ENCODE results near the gene MATN1. TPM values are rescaled to one million over a fixed set of nuclear protein-coding genes. Genes with fewer than 3 reads are reported as not detected.
"Not testable (repeated sequence)": the region's sequence is repeated elsewhere in the genome, so short reads cannot be mapped to it uniquely, and the experiment has no call there.

The MATN1 gene
- total RNA-seq, 2 experiments from 2014 or later: not detected

DNA sequence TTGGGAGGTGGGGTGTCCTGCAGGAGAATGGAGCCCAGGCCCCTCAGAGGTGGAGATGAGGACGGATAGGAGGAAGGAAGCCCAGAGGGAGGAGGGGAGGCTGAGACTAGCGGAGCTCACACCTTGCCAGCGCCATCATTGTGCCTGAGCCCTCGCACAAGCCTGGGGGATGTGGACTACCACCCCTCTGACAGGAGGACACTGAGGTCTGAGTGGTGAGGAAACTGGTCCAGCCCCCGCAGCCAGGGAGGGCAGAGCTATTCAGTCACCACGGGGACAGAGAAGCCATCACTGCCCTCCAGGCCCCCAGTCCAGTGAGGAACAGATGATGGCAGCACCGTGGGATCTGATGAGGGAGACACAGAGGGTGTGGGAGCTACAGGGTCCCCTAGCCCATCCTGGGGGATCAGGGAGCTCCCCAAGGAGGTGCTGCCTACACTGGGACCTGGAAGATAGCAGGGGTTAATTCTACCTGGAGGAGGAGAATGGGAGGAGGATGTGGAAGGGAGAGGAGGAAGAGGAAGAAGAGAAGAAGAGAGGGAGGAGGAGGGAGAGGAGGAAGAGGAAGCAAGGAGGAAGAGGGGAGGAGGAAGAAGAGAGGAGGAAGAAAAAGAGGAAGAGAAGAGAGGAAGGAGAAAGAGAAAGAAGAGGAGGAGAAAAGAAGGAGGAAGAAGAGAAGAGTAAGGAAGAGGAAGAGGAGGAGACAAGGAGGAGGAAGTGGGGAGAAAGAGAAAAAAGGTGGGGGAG, 31.0 kb downstream of the MATN1 start:
- H3K9me3 Mint-ChIP-seq (ENCODE audit: insufficient read depth): no peaks in the 10 kb centered on the region
- no peak overlapping the region for H3K4me3 Mint-ChIP-seq
- POLR2A ChIA-PET: no interaction called here
- peak overlapping the region; percentile 67 for H3K27ac Mint-ChIP-seq
- no peaks in the 10 kb centered on the region for H3K36me3 Mint-ChIP-seq (ENCODE audit: low read depth)
- CTCF ChIA-PET: no interaction called here
- DNase-seq (no peak), ATAC-seq (no peak)
- peaks cover 16% of the 10 kb centered on the region for H3K27me3 Mint-ChIP-seq (ENCODE audit: low read depth)
- H3K4me1 Mint-ChIP-seq (ENCODE audit: low read depth): peaks cover 13% of the 10 kb centered on the region

DNA sequence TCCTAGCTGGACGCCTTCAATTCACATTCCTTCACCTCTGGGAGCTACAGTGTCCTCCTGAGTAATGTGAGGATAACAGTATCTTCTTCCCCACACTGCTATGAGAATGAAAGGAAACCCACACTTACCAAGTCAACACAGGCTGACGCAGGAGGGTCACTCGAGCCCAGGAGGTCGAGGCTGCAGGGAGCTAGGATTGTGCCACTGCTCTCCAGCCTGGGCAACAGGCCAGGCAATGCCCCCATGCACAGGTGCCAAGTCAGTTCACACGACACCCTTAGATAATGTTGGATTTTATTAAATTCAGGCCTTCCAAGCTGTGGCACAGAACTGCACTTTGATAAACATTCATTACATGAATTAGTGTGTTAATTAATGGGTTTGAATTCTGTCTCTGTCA, 31.9 kb downstream of the MATN1 start:
- DNase-seq (no peak), ATAC-seq (no peak)
- H3K36me3 Mint-ChIP-seq (ENCODE audit: low read depth): no peaks in the 10 kb centered on the region
- CTCF ChIA-PET: no interaction called here
- peaks cover 13% of the 10 kb centered on the region for H3K4me1 Mint-ChIP-seq (ENCODE audit: low read depth)
- H3K27me3 Mint-ChIP-seq (ENCODE audit: low read depth): peaks cover 20% of the 10 kb centered on the region
- H3K9me3 Mint-ChIP-seq (ENCODE audit: insufficient read depth): no peaks in the 10 kb centered on the region
- H3K4me3 Mint-ChIP-seq: no peak overlapping the region
- H3K27ac Mint-ChIP-seq: no peak overlapping the region
- POLR2A ChIA-PET: no interaction called here

DNA sequence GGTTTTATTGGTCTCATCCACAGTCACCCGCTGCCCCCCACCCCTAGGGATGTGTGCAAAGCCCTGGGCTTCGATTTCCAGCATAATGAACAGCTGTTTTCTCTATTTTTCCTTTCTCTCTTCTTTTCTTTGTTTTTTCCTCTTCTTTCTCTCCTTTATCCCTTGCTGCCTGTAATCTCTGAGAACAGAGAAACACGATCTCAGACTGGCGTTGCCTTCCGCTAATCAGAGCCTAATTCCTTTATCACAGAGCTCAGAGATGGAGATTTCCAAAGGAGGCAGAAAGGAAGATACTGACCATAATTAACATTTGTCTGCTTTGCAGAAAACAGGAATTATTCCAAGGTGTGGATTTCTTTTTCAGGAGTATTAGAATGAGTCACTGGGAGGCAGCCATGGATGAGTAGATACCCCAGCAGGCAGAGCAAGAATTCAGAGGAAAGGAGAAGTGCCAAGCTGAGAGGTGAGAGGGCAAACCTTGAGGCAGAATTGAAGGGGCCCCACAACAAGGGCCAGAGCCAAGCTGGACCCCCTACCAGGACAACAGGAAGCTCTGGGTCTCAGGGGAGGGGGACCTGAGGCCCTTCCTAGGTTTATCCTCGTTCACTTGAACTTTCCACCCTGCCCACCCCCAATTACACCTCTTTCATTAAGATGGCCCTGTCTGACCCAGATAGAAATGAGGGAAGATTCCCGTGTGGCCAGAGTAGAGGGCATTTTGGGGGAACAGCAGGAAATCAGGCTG, 33.3 kb downstream of the MATN1 start:
- peaks cover 13% of the 10 kb centered on the region for H3K4me1 Mint-ChIP-seq (ENCODE audit: low read depth)
- ATAC-seq: no peak

DNA sequence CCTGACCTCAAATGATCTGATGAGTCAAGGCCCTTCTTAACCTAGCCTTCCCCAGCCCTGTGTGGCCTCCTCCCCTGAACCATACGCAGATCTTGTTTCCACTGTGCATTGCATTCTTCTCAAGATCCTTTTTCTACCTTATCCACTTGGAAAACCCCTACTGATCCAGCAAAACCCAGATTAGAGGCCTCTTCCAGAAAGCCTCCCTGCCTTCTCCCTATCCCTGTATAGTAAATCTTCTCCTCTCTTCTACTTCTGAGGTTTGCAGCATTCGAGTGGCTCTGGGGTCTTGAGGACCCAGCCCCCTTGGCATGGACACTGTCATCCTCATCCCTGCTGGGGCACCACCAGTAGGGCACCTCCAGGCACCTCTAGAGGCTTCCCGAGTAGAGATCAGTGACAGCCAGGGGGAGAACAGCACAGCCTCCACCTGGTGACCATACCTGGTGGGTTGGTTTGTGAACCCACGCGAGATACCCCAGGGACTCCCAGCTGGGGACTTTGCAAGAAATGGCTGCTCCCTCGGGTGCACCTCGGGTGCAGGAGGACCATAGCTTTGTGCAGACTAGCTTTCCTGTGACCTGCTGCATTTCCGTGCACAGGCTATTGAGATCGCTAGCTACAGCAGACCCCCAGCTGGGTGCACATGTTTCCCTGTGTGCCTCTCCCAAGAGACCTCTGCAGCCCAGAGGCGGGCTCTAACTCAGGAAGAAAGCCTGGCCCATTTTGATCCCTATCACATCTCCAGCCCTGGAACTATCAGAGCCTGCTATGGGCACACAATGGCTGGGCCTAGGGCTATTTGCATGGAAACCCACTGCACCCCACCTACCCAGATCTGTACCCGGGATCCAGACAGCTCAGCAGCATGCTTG, 34.2 kb downstream of the MATN1 start:
- ATAC-seq (no peak), DNase-seq (no peak)
- POLR2A ChIA-PET: no interaction called here
- CTCF ChIA-PET: no interaction called here
- Mint-ChIP-seq H3K4me1 (ENCODE audit: low read depth) (peaks cover 13% of the 10 kb centered on the region), H3K27ac (no peak overlapping the region), H3K27me3 (ENCODE audit: low read depth) (peaks cover 36% of the 10 kb centered on the region), H3K9me3 (ENCODE audit: insufficient read depth) (no peaks in the 10 kb centered on the region), H3K36me3 (ENCODE audit: low read depth) (no peaks in the 10 kb centered on the region), H3K4me3 (no peak overlapping the region)

More for the DNA sequence above, 33.3 kb downstream of the MATN1 start:
- no peak overlapping the region for H3K27ac Mint-ChIP-seq
- no peaks in the 10 kb centered on the region for H3K9me3 Mint-ChIP-seq (ENCODE audit: insufficient read depth)
- POLR2A ChIA-PET: no interaction called here
- CTCF ChIA-PET: interaction anchor here (0.7 kb wide), 1 partner anchor 10 kb away, joined by 3 read pairs; no protein-coding TSS in a partner anchor
- peaks cover 28% of the 10 kb centered on the region for H3K27me3 Mint-ChIP-seq (ENCODE audit: low read depth)
- no peak overlapping the region for H3K4me3 Mint-ChIP-seq
- no peak for DNase-seq
- no peaks in the 10 kb centered on the region for H3K36me3 Mint-ChIP-seq (ENCODE audit: low read depth)

DNA sequence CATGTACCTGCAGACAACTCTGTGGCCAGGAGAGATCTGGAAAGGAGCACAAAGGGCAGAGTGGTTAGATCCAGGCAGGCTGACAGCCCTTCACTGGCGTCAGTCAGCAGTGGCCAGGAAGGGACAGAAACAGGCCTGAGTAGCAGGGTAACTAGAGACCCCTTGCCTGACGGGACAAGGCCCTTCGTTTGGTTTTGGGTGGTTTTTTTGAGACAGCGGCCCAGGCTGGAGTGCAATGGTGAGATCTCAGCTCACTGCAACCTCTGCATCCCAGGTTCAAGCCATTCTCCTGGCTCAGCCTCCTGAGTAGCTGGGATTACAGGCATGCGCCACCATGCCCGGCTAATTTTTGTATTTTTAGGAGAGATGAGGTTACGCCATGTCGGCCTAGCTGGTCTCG, 34.9 kb downstream of the MATN1 start:
- Mint-ChIP-seq H3K27me3 (ENCODE audit: low read depth) (peaks cover 41% of the 10 kb centered on the region), H3K4me1 (ENCODE audit: low read depth) (peaks cover 13% of the 10 kb centered on the region)
- H3K9me3 Mint-ChIP-seq (ENCODE audit: insufficient read depth); H3K36me3 Mint-ChIP-seq (ENCODE audit: low read depth); ATAC-seq; H3K27ac Mint-ChIP-seq; H3K4me3 Mint-ChIP-seq; DNase-seq; POLR2A ChIA-PET; CTCF ChIA-PET: not testable (repeated sequence)

DNA sequence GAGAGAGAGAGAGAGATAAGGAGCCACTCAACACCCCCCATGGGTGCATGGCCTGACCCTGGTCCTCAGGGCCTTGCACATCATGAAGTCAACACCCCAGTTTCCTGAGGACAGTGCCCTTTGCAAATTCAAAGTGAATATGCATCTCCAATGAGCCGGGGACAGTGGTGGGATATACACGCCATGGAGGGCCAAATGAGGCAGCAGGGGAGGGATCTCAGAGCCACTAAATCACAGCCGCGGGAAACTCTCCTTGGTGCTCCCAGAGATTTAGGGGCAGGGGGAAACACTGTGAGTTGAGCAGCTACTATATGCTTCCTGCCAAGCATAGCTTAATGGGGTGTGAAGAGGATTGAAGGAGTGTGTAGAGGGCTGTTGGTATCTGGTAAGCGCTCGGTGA, 35.5 kb downstream of the MATN1 start:
- Mint-ChIP-seq H3K9me3 (ENCODE audit: insufficient read depth) (no peaks in the 10 kb centered on the region), H3K27me3 (ENCODE audit: low read depth) (peaks cover 46% of the 10 kb centered on the region), H3K27ac (no peak overlapping the region), H3K4me1 (ENCODE audit: low read depth) (peaks cover 10% of the 10 kb centered on the region), H3K4me3 (no peak overlapping the region), H3K36me3 (ENCODE audit: low read depth) (no peaks in the 10 kb centered on the region)
- no peak for DNase-seq
- ChIA-PET CTCF (no interaction called here), POLR2A (no interaction called here)
- ATAC-seq: no peak

DNA sequence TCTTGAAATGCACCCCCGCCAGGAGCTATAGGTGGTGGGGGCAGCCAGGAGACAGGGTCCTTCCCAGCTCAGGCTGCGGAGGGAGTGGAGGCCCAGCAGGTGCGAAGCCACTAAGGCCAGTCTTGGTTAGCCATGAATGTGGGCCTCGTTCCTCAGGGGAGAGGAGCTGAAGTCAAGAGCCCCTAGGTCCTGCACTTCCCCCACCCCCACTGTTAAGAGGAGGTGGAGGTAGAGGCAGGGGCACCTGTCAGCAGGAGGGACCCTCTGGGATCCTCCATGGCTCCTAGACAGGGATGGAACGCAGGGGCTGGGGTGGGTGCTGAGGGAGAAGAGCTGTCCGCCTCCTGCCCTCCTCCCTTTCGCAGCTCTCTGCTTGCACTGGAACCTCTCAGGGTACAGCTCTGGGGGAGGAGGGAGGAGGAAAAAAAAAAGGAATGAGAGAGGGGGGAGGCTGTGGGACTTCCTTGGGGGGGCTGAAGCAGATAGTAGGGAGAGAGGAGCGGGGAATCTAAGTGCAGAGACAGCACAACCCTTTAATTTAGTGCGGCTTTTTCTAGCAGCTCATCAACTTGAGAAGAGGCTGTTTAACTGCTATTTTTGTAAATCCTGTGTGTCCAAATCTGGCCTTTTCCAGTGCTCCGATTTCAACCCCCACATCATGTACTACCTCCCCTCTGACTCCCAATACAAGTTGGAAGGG, 37.0 kb downstream of the MATN1 start:
- no peak for ATAC-seq
- no peaks in the 10 kb centered on the region for H3K9me3 Mint-ChIP-seq (ENCODE audit: insufficient read depth)
- H3K27ac Mint-ChIP-seq: no peak overlapping the region
- CTCF ChIA-PET: no interaction called here
- no peaks in the 10 kb centered on the region for H3K4me1 Mint-ChIP-seq (ENCODE audit: low read depth)
- H3K27me3 Mint-ChIP-seq (ENCODE audit: low read depth): peaks cover 50% of the 10 kb centered on the region
- POLR2A ChIA-PET: no interaction called here
- no peak overlapping the region for H3K4me3 Mint-ChIP-seq
- DNase-seq: no peak
- H3K36me3 Mint-ChIP-seq (ENCODE audit: low read depth): no peaks in the 10 kb centered on the region

DNA sequence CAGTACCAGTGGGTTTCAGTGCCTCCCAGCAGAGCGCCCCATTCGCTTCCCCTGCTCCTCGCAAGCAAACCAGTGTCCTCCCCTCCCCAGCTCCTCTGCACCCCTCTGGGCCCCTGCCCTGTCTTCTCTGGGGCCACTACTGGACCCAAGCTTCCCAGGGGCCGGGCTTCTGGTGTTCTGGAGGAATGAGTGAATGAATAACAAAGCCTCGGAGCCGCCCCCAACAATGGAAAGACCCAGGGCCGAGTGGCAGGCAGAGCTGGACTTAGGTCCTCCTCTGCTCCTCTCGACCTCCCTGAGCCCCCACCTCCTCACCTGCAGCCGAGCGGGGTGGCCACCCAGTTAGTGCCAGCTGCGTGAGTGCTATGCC, 37.6 kb downstream of the MATN1 start:
- H3K27me3 Mint-ChIP-seq (ENCODE audit: low read depth): peaks cover 48% of the 10 kb centered on the region

DNA sequence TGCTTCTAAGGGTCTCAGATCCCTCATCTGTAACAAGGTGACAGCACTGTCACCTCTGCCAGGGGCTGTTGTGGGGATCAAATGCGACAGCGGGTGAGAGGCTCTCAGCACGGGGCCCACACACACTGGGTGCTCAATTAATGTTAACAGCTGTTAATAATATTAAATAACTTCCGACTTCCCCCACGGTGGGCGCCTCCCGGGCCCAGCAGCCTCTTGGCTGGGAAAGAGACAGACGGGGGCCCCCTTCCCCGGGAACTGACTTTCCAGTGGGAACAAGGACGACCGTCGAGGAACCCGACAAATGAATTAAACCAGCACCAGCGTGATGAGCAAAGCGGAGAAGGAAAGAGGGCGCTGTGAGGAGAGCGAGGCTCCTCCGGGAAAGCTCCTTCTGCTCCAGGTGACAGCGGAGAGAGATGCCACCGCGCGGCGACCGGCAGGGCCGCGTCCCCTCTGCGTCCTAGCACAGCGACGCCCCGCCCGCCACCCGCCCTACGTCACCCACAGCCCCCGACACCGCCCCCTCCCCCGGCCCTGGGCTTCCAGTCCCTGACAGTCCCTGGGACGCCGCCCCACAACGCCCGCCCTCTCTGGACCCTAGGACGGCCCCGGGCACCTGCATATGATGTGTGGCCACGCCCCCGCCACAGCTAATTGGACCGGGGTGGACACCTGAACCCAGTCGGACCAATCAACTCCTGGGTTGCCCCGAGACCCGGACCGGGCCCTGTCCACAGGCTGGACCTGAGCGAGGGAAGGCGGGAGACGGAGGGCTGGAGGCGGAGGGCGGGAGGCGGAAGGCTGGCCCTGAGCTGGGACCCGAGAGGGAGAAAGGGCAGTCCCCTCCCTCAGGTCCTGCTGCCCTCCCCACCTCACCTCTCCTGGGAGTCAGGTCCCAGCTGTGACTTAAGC, 38.2 kb downstream of the MATN1 start:
- no peaks in the 10 kb centered on the region for H3K36me3 Mint-ChIP-seq (ENCODE audit: low read depth)
- POLR2A ChIA-PET: no interaction called here
- no peak overlapping the region for H3K4me3 Mint-ChIP-seq
- H3K4me1 Mint-ChIP-seq (ENCODE audit: low read depth): no peaks in the 10 kb centered on the region
- no peaks in the 10 kb centered on the region for H3K9me3 Mint-ChIP-seq (ENCODE audit: insufficient read depth)
- ATAC-seq (no peak), DNase-seq (no peak)
- H3K27me3 Mint-ChIP-seq (ENCODE audit: low read depth): peaks cover 46% of the 10 kb centered on the region
- H3K27ac Mint-ChIP-seq: no peak overlapping the region
- CTCF ChIA-PET: no interaction called here

More for the DNA sequence above, 37.6 kb downstream of the MATN1 start:
- Mint-ChIP-seq H3K27ac (no peak overlapping the region), H3K4me3 (no peak overlapping the region), H3K4me1 (ENCODE audit: low read depth) (no peaks in the 10 kb centered on the region), H3K36me3 (ENCODE audit: low read depth) (no peaks in the 10 kb centered on the region), H3K9me3 (ENCODE audit: insufficient read depth) (no peaks in the 10 kb centered on the region)
- ChIA-PET CTCF (no interaction called here), POLR2A (no interaction called here)
- DNase-seq (no peak), ATAC-seq (no peak)

DNA sequence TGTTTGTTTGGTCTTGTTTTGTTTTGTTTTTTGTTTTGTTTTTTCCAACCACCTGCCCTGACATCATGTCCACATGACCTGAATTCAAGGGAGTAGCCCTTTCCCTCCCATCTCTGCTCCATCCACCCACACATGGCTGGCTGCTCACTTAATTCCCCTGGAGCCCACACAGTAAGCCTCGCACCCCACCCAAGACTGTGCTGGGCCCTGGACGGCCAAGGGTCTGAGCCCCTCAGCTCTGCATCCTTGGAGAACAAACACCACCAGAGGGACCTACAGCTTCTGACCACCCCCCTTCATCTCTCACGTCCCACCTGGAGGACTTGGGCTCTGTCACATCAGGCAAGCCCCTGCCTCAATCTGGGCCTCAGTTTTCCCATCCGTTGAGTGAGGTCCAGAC, 39.1 kb downstream of the MATN1 start:
- ChIA-PET CTCF (no interaction called here), POLR2A (no interaction called here)
- ATAC-seq: no peak
- H3K27me3 Mint-ChIP-seq (ENCODE audit: low read depth): peaks cover 43% of the 10 kb centered on the region
- H3K27ac Mint-ChIP-seq: no peak overlapping the region
- no peaks in the 10 kb centered on the region for H3K9me3 Mint-ChIP-seq (ENCODE audit: insufficient read depth)
- no peaks in the 10 kb centered on the region for H3K36me3 Mint-ChIP-seq (ENCODE audit: low read depth)
- DNase-seq: no peak
- no peaks in the 10 kb centered on the region for H3K4me1 Mint-ChIP-seq (ENCODE audit: low read depth)
- H3K4me3 Mint-ChIP-seq: no peak overlapping the region

DNA sequence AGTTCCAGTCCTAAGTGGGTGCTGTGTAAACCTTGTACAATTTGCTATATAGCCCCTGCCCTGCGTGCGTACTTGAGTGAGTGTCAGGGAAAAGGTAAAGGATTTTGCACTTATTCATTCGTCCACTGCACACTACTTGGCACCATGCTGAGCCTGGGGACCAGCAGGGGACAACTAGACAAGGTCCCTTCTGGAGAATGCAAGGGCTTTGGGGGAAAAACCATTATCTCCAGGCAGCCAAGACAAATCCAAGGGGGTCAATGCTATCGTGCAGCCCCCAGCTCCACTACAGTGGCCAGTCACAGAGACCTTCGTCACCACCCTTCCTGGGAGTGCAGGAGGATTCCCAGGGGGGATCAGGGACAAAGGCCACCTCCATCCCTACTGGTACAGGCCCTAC, 39.7 kb downstream of the MATN1 start:
- Mint-ChIP-seq H3K27me3 (ENCODE audit: low read depth) (peaks cover 43% of the 10 kb centered on the region), H3K36me3 (ENCODE audit: low read depth) (no peaks in the 10 kb centered on the region), H3K4me3 (no peak overlapping the region), H3K4me1 (ENCODE audit: low read depth) (no peaks in the 10 kb centered on the region), H3K9me3 (ENCODE audit: insufficient read depth) (no peaks in the 10 kb centered on the region), H3K27ac (no peak overlapping the region)
- DNase-seq: no peak
- ChIA-PET CTCF (no interaction called here), POLR2A (no interaction called here)
- ATAC-seq: no peak

Measured in activated CD8-positive, alpha-beta T cell treated with anti-CD3 and anti-CD28 coated beads, Interleukin-2, amount 10 ng/mL, durations not matched to agents 7 days and 5 days (primary cell).